WTC11 (cell line): ENCODE data around the gene HS2ST1. TPM values are rescaled to one million over a fixed set of nuclear protein-coding genes. Genes with fewer than 3 reads are reported as not detected.

Source experiments
- ATAC-seq: fragments of 200-7000 bp; cut with Tn5 transposase; 2 replicates; pipeline ENCODE4 v1.10.0; 2021; ENCODE audit warnings: mild to moderate bottlenecking, moderate library complexity
- CTCF ChIA-PET: fragments of 300-600 bp; sonication (Branson Sonifier 250); formaldehyde crosslinking; loops from one replicate; lab custom pipeline; 2021; ENCODE audit warnings: antibody characterized with exemption; lab: Charles Lee
- POLR2A ChIA-PET: fragments of 350-600 bp; sonication (Branson Sonifier 250); formaldehyde crosslinking; loops from one replicate; lab custom pipeline; 2021; ENCODE audit warnings: antibody characterized with exemption; lab: Charles Lee
- DNase-seq: peaks from one replicate; pipeline ENCODE4 v3.0.0; 2021; ENCODE audit warnings: low spot score
- H3K27ac Mint-ChIP-seq: 2 replicates; pipeline ENCODE4 v1.8.0; 2021; ENCODE audit warnings: mixed read lengths
- H3K27me3 Mint-ChIP-seq: 2 replicates; pipeline ENCODE4 v1.8.0; 2021; ENCODE audit warnings: low read depth, mild to moderate bottlenecking, moderate library complexity, mixed read lengths
- H3K36me3 Mint-ChIP-seq: 2 replicates; pipeline ENCODE4 v1.8.0; 2021; ENCODE audit warnings: mixed read lengths
- H3K4me1 Mint-ChIP-seq: 2 replicates; pipeline ENCODE4 v1.8.0; 2022; ENCODE audit warnings: mixed read lengths
- H3K4me3 Mint-ChIP-seq: 2 replicates; pipeline ENCODE4 v1.8.0; 2021; ENCODE audit warnings: mild to moderate bottlenecking, moderate library complexity, mixed read lengths
- H3K9me3 Mint-ChIP-seq: 2 replicates; pipeline ENCODE4 v1.8.0; 2021; ENCODE audit warnings: mixed read lengths
- AFF4 ChIP-seq: sonication (generic); formaldehyde crosslinking; IDR thresholded peaks from 2 replicates; pipeline ENCODE4 v1.8.1; 2023; ENCODE audit warnings: mild to moderate bottlenecking, missing genetic modification reagents, borderline replicate concordance
- ETV6 ChIP-seq: sonication (generic); formaldehyde crosslinking; IDR thresholded peaks from 2 replicates; pipeline ENCODE4 v1.8.1; 2022; ENCODE audit warnings: mild to moderate bottlenecking, missing genetic modification reagents
- MLX ChIP-seq: sonication (generic); formaldehyde crosslinking; IDR thresholded peaks from 2 replicates; pipeline ENCODE4 v1.8.1; 2023; ENCODE audit warnings: mild to moderate bottlenecking, missing genetic modification reagents, moderate library complexity
- NFYB ChIP-seq: sonication (generic); formaldehyde crosslinking; conservative IDR thresholded peaks from 2 replicates; pipeline ENCODE4 v1.8.0; 2022; ENCODE audit warnings: low read depth, missing genetic modification reagents
- OVOL2 ChIP-seq: fragments of 250-450 bp; sonication (Bioruptor Pico); IDR thresholded peaks from 2 replicates; pipeline ENCODE4 v1.9.0; 2021; ENCODE audit warnings: mild to moderate bottlenecking, borderline replicate concordance
- PREB ChIP-seq: sonication (generic); formaldehyde crosslinking; IDR thresholded peaks from 2 replicates; pipeline ENCODE4 v1.8.1; 2022; ENCODE audit warnings: mild to moderate bottlenecking, missing genetic modification reagents, moderate library complexity, borderline replicate concordance
- RORB ChIP-seq: fragments of 250-450 bp; sonication (Bioruptor Pico); IDR thresholded peaks from 2 replicates; pipeline ENCODE4 v1.9.0; 2021; ENCODE audit warnings: mild to moderate bottlenecking
- SMAD4 ChIP-seq: sonication (generic); formaldehyde crosslinking; IDR thresholded peaks from 2 replicates; pipeline ENCODE4 v1.8.0; 2022; ENCODE audit warnings: mild to moderate bottlenecking, missing genetic modification reagents
- SOX15 ChIP-seq: fragments of 250-450 bp; sonication (Bioruptor Pico); IDR thresholded peaks from 2 replicates; pipeline ENCODE4 v1.9.0; 2021; ENCODE audit warnings: mild to moderate bottlenecking
- SP1 ChIP-seq: sonication (generic); formaldehyde crosslinking; conservative IDR thresholded peaks from 2 replicates; pipeline ENCODE4 v1.8.1; 2022; ENCODE audit warnings: missing genetic modification reagents
- TEAD1 ChIP-seq: sonication (generic); formaldehyde crosslinking; IDR thresholded peaks from 2 replicates; pipeline ENCODE4 v1.8.0; 2022; ENCODE audit warnings: mild to moderate bottlenecking, missing genetic modification reagents
- ZBTB43 ChIP-seq: sonication (generic); formaldehyde crosslinking; IDR thresholded peaks from 2 replicates; pipeline ENCODE4 v1.8.1; 2023; ENCODE audit warnings: mild to moderate bottlenecking, missing genetic modification reagents
- ZNF121 ChIP-seq: sonication (generic); formaldehyde crosslinking; IDR thresholded peaks from 2 replicates; pipeline ENCODE4 v1.8.0; 2023; ENCODE audit warnings: missing genetic modification reagents
- ZNF232 ChIP-seq: sonication (generic); formaldehyde crosslinking; IDR thresholded peaks from 2 replicates; pipeline ENCODE4 v1.8.0; 2022; ENCODE audit warnings: mild to moderate bottlenecking, missing genetic modification reagents
- ZNF317 ChIP-seq: sonication (generic); formaldehyde crosslinking; IDR thresholded peaks from 2 replicates; pipeline ENCODE4 v1.8.1; 2023; ENCODE audit warnings: low read depth, mild to moderate bottlenecking, moderate library complexity, missing genetic modification reagents, borderline replicate concordance
- ZNF416 ChIP-seq: fragments of 250-450 bp; sonication (Bioruptor Pico); IDR thresholded peaks from 2 replicates; pipeline ENCODE4 v1.9.0; 2021; ENCODE audit warnings: mild to moderate bottlenecking, inconsistent platforms
- ZNF512 ChIP-seq: sonication (generic); formaldehyde crosslinking; IDR thresholded peaks from 2 replicates; pipeline ENCODE4 v1.8.1; 2022; ENCODE audit warnings: missing genetic modification reagents, borderline replicate concordance
- total RNA-seq: library from RNA; stranded (reverse); gene quantifications from 3 replicates; pipeline ENCODE4 v1.2.3, GENCODE V29; 2021
- TF ChIP-seq, protein P1 (sequence below): sonication (generic); formaldehyde crosslinking; conservative IDR thresholded peaks from 2 replicates; pipeline ENCODE4 v1.8.1; 2022; ENCODE audit warnings: mild to moderate bottlenecking, missing genetic modification reagents
- TF ChIP-seq, protein P2 (sequence below): sonication (generic); formaldehyde crosslinking; IDR thresholded peaks from 2 replicates; pipeline ENCODE4 v1.8.0; 2022; ENCODE audit warnings: mild to moderate bottlenecking, missing genetic modification reagents
- TF ChIP-seq, protein P3 (sequence below): fragments of 250-450 bp; sonication (Bioruptor Pico); IDR thresholded peaks from 2 replicates; pipeline ENCODE4 v2.1.2; 2022; ENCODE audit warnings: mild to moderate bottlenecking, moderate library complexity

The HS2ST1 gene
- total RNA-seq, 1 experiment from 2014 or later: 24.7 TPM

- Mint-ChIP-seq H3K9me3 (no peaks in the 10 kb centered on the region), H3K27me3 (no peaks in the 10 kb centered on the region), H3K36me3 (peaks cover 30% of the 10 kb centered on the region), H3K27ac (peak overlapping the region; percentile 67), H3K4me3 (no peak overlapping the region), H3K4me1 (peaks cover 27% of the 10 kb centered on the region)
- ChIA-PET CTCF (interaction anchor here (1.2 to 2.1 kb wide), 3 partner anchors 52 to 208 kb away, joined by 3 to 9 read pairs (median 4); partner anchors contain the start of gene SH3GLB1), POLR2A (no interaction called here)
- DNase-seq: no peak
- TF ChIP-seq ETV6 (no peak), TEAD1 (CRISPR knock-in tag) (no peak), ZNF416 (CRISPR knock-in tag) (no peak), MLX (CRISPR knock-in tag) (no peak), ZNF317 (CRISPR knock-in tag) (no peak), OVOL2 (CRISPR knock-in tag) (no peak), AFF4 (CRISPR knock-in tag) (no peak), NFYB (CRISPR knock-in tag) (no peak), SOX15 (no peak), RORB (CRISPR knock-in tag) (no peak), ZBTB43 (CRISPR knock-in tag) (no peak), SP1 (no peak), ZNF512 (CRISPR knock-in tag) (no peak), SMAD4 (CRISPR knock-in tag) (no peak), PREB (no peak), ZNF232 (no peak), ZNF121 (CRISPR knock-in tag) (no peak)
- TF ChIP-seq, protein P1, sequence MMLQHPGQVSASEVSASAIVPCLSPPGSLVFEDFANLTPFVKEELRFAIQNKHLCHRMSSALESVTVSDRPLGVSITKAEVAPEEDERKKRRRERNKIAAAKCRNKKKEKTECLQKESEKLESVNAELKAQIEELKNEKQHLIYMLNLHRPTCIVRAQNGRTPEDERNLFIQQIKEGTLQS (CRISPR knock-in tag): no peak
- TF ChIP-seq, protein P2, sequence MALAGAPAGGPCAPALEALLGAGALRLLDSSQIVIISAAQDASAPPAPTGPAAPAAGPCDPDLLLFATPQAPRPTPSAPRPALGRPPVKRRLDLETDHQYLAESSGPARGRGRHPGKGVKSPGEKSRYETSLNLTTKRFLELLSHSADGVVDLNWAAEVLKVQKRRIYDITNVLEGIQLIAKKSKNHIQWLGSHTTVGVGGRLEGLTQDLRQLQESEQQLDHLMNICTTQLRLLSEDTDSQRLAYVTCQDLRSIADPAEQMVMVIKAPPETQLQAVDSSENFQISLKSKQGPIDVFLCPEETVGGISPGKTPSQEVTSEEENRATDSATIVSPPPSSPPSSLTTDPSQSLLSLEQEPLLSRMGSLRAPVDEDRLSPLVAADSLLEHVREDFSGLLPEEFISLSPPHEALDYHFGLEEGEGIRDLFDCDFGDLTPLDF (CRISPR knock-in tag): no peak
- TF ChIP-seq, protein P3, sequence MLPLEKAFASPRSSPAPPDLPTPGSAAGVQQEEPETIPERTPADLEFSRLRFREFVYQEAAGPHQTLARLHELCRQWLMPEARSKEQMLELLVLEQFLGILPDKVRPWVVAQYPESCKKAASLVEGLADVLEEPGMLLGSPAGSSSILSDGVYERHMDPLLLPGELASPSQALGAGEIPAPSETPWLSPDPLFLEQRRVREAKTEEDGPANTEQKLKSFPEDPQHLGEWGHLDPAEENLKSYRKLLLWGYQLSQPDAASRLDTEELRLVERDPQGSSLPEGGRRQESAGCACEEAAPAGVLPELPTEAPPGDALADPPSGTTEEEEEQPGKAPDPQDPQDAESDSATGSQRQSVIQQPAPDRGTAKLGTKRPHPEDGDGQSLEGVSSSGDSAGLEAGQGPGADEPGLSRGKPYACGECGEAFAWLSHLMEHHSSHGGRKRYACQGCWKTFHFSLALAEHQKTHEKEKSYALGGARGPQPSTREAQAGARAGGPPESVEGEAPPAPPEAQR (CRISPR knock-in tag): no peak
- no peak for ATAC-seq
Observed at GRCh38 chr1:86912281-86912900, 2.0 kb upstream of the HS2ST1 start.
